Kidney epithelial cell (primary cell): ENCODE data around the gene DCAF4. TPM values are rescaled to one million over a fixed set of nuclear protein-coding genes. Genes with fewer than 3 reads are reported as not detected.

Source experiments
- DNase-seq: peaks from one replicate; pipeline ENCODE4 v3.0.0-alpha.2; 2010; ENCODE audit warnings: low read depth
- H3K27me3 ChIP-seq: 2 replicates; pipeline ENCODE4 v1.6.0; 2011; ENCODE audit warnings: low read length; ENCODE audit not compliant: control insufficient read depth, insufficient read depth
- H3K36me3 ChIP-seq: 2 replicates; pipeline ENCODE4 v1.5.1; 2011; ENCODE audit warnings: low read length; ENCODE audit not compliant: control insufficient read depth, insufficient read depth
- H3K4me3 ChIP-seq: 2 replicates; pipeline ENCODE4 v1.5.1; 2011; ENCODE audit warnings: low read depth, mild to moderate bottlenecking, control low read depth, low read length
- total RNA-seq: library from RNA; depleted of rRNA; stranded (reverse); fragments of >200 nt; gene quantifications from 2 replicates; pipeline ENCODE4 v1.2.3, GENCODE V29; 2015
- TF ChIP-seq, protein P1 (sequence below): IDR thresholded peaks from 2 replicates; pipeline ENCODE4 v1.5.1; 2011; ENCODE audit warnings: mild to moderate bottlenecking, moderate library complexity, low read length, control low read depth, inconsistent platforms; ENCODE audit not compliant: insufficient read depth, poor library complexity, severe bottlenecking

DCAF4 gene
- total RNA-seq, 1 donor from 2014 or later = 23.1 TPM

DNA sequence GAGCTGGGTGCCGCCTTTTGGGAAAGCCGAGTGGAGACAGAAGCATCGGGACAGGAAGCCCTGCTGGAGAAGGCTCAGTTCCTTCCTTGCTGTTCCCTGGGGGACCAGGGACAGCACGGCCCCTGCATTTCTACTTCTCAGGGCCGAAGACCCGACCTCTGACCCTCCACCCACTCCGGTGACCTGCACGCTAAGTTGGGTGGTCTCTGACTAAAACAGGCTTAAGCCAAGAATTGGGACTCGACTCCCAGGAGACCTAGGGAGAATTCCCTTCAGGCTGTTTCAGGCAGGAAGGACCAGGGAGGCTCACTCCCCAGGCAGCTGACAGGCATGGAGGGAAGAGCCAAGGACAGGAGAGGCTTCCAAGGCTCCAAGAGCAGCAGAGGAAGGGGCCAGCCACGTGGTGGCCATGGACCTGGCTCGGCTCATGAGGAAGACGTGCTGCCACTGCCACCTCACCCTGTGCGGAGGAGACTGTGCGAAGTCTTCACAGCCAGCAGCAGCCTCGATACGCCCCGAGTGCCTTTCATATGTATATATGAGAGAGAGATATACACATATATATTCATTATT, 43.9 kb downstream of the DCAF4 start:
- peaks cover 3% of the 10 kb centered on the region for H3K36me3 ChIP-seq
- TF ChIP-seq, protein P1, sequence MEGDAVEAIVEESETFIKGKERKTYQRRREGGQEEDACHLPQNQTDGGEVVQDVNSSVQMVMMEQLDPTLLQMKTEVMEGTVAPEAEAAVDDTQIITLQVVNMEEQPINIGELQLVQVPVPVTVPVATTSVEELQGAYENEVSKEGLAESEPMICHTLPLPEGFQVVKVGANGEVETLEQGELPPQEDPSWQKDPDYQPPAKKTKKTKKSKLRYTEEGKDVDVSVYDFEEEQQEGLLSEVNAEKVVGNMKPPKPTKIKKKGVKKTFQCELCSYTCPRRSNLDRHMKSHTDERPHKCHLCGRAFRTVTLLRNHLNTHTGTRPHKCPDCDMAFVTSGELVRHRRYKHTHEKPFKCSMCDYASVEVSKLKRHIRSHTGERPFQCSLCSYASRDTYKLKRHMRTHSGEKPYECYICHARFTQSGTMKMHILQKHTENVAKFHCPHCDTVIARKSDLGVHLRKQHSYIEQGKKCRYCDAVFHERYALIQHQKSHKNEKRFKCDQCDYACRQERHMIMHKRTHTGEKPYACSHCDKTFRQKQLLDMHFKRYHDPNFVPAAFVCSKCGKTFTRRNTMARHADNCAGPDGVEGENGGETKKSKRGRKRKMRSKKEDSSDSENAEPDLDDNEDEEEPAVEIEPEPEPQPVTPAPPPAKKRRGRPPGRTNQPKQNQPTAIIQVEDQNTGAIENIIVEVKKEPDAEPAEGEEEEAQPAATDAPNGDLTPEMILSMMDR = no peak
- no peaks in the 10 kb centered on the region for H3K27me3 ChIP-seq
- DNase-seq = no peak
- no peak overlapping the region for H3K4me3 ChIP-seq

DNA sequence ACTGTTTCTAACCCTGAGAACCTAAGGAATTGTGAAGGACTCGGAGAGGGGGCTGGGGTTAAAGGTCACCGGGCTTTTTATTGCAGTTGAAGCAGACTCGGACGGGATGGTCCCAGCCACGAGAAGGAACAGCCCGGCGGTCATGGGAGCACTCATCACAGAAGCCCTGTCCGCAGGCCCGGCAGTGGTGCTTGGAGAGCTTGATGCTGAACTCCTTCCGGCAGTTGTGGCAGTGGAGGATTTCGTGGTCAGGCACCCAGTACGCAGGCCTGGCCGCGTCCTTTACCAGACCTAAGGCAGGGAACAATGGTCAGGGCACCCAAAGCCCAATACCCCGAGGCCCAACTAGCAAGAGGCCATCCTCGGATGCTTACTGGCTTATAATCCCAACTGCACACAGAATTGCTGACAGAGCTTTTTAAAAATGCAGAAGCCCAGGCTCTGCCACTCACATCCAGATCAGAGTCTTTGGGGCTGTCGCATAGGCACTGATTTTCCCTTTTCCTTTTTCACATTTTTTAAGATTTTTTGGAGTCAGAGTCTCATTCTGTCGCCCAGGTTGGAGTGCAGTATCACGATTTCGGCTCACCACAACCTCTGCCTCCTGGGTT, 44.7 kb downstream of the DCAF4 start:
- TF ChIP-seq, protein P1 = no peak
- H3K4me3 ChIP-seq = no peak overlapping the region
- peaks cover 3% of the 10 kb centered on the region for H3K36me3 ChIP-seq
- H3K27me3 ChIP-seq = no peaks in the 10 kb centered on the region
- DNase-seq = no peak

DNA sequence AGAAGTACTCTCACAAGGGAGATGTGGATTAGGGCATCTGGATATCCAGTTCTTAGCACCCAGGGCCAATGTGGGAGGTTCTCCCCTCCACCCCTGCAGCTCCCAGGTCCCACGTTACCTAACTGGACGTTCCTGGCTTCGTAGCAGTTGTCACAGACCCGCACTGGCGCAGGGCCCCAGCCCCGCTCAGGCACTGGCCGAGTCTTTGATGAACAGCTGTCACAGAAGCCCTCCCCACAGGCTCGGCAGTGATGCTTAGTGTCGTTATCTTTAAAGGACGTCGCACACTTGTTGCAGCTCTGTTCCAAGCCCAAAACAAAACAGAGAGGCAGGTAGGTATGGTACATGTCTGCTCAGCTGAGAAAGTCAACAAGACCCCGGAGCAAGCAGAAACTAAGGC, 48.4 kb downstream of the DCAF4 start:
- no peaks in the 10 kb centered on the region for H3K27me3 ChIP-seq
- H3K4me3 ChIP-seq = no peak overlapping the region
- TF ChIP-seq, protein P1 = no peak
- peaks cover 4% of the 10 kb centered on the region for H3K36me3 ChIP-seq
- no peak for DNase-seq

DNA sequence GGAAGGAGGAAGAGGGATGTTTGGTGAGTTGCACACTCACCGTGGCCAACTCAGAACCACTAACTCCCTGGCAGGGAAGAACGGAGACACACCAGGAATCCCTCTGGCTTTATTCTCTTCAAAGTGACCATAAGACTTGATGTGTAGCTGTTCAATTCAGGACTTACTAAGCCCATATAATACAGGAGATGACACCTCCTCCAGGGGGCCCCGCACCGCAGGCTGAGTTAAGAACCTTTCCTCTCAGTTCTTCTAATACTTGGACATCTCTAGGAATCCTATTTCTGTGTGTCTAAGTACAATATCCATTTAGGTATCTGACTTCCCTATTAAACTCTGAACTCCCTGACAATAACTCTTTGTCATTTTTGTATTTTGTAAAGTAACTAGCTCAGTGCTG, 49.5 kb downstream of the DCAF4 start:
- no peak overlapping the region for H3K4me3 ChIP-seq
- TF ChIP-seq, protein P1 = no peak
- H3K36me3 ChIP-seq = peaks cover 6% of the 10 kb centered on the region
- no peaks in the 10 kb centered on the region for H3K27me3 ChIP-seq
- DNase-seq = no peak

- TF ChIP-seq, protein P1 = no peak
- Histone ChIP-seq H3K36me3 (peaks cover 5% of the 10 kb centered on the region), H3K27me3 (no peaks in the 10 kb centered on the region), H3K4me3 (no peak overlapping the region)
- no peak for DNase-seq
These were observed 52.6 kb downstream of the DCAF4 start for GRCh38 chr14:72978856-72979255.

DNA sequence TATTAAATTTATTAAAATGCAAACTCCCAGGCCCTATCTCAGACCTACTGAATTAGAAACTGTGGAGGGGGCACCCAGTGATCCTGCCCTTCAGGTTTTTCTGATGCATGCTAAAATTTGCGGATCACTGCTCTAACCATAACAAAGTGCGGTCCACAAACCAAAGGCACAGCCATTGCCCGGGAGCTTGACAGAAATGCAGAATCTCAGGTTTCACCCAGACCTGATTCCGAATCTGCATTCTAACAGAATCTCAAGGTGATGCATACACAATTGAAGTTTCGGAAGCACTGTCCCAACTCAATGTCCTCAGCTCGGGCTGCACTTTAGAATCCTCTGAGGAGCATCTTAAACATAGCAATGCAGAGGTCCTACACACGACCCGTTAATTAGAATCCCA, 54.6 kb downstream of the DCAF4 start:
- TF ChIP-seq, protein P1 = no peak
- Histone ChIP-seq H3K27me3 (no peaks in the 10 kb centered on the region), H3K4me3 (no peak overlapping the region), H3K36me3 (peaks cover 5% of the 10 kb centered on the region)
- no peak for DNase-seq
